Stimulated activated CD4-positive, alpha-beta T cell treated with anti-CD3 and anti-CD28 coated beads, Interleukin-1b, Interleukin-23, amount 100 ng/mL, for 4 hours (primary cell): ENCODE data around the gene OR4D11.
"Not testable (repeated sequence)": the region's sequence is repeated elsewhere in the genome, so short reads cannot be mapped to it uniquely, and the experiment has no call there.

Experiments
- DNase-seq, 2 donors: peaks; one replicate each; pipeline ENCODE4 v3.0.0-alpha.2; 2020; ENCODE audit warnings: low read depth in 2 of 2

Gene OR4D11

DNA sequence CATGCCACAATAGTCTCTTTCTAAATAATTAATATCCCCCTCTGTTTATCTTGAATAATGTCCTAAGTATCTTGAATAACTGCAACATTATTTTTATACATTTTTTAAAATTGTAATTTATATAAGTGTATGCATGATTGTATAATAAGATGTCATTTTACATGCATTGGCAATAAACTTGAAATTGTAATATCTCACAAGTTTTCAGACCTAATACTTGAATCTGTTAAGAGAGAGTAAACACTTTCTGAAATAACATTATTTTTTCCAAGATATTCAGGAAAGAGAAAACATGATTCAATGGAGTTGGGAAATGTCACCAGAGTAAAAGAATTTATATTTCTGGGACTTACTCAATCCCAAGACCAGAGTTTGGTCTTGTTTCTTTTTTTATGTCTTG, at the start of gene OR4D11:
TSS of gene OR4D11 (plus strand) at position 301 of the 400 bp plus-strand sequence. CDS start at position 301, 0 bp downstream.
- DNase-seq, result no peak

DNA sequence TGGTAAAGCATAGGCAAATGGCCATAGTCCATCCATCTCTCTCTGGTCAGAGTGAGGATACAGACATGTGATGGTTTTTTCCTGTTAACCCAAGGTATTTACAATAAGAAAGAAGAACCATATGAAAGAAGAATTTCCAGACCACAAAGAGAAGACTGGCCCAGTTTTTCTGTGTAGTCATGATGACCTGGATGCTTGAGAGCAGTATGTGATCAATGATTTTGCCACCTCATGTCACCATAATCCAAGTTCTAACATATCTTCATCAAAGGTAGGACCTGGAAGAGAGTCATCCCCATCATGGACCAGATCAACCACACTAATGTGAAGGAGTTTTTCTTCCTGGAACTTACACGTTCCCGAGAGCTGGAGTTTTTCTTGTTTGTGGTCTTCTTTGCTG, 46.7 kb upstream of the OR4D11 start, which contains the start of gene OR4D6:
TSS of gene OR4D6 (plus strand) at position 301 of the 400 bp plus-strand sequence. CDS start at position 301, 0 bp downstream.
- no peak for DNase-seq

DNA sequence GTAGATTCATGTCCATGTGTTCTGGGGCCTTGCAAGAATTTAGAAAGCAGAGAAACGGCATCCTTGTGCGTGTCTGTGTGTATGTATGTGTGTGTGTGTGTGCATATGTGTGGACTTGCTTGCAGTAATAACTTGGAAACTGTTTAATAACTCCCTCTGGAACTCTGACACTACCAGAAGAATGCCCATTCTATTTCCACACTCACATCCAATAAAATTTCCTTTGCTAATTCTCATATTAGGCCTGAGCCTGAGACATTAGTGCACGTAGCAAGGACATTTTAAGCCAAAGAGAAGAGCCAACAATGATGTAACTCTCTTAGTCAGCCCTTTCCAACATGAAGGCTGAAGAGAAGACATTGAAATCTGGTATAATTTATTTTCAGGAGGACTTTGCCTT, 43.5 kb upstream of the OR4D11 start:
- no peak for DNase-seq

DNA sequence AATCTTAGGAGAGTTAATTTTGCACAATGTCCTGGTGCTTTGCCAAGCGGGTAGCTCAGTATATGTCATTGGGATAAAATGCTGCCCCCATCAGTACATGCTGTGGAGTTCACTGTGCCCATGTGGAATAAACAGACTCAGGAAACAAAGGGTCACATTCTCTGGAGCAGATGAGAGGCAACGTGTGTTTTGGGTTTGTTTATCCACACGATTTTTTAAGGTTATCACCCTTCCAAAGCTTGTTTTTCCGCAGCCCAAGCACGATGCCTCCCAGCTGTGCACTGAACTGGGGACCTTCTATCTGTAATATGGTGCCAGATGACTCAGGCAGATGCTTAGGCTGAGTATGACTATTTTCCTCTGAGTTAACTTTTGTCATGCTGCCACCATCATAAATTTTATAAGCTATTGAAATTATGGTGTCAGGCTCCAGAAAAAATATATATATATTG, 40.2 kb upstream of the OR4D11 start:
- DNase-seq, result no peak

DNA sequence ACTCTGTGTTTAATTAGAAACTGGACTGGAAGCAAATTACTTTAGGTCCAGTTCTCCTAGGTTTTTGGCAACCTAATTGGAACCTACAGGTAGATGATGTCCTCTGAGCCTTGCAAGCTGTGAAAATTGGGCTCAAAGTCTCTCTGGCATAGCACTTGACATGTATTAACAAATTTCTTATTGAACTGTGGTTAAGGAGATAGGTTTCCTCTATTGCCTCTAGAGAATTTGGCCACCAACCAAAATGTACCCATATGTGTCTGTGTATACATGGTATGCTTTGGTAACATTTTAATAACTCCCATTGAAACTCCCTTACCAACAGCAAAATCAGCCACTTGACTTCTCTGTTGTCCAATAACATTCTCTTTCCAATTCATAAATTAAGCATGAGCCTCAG, 30.4 kb upstream of the OR4D11 start, which contains the start of gene OR4D10:
TSS of gene OR4D10 (plus strand) at position 301 of the 400 bp plus-strand sequence. CDS start 4,115 bp downstream, outside the sequence.
- no peak for DNase-seq

DNA sequence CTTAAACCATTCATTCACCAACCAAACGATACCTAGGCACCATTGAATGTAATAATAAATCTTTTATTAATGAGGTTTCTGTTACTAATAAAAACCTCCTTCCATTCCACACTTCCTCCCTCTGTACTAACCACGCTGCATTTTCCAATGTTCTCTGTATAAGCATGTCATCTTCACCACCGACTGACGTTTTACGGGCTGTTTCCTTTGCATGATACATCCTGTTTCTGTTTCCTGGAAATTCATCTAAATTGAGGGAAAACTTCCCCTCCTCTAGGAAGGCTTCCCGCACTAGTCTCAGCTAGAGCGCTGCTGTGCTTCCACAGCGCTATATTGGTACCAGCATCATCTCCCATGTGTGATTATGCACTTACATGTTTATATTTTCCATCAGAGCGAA, 28.2 kb upstream of the OR4D11 start:
- no peak for DNase-seq

DNA sequence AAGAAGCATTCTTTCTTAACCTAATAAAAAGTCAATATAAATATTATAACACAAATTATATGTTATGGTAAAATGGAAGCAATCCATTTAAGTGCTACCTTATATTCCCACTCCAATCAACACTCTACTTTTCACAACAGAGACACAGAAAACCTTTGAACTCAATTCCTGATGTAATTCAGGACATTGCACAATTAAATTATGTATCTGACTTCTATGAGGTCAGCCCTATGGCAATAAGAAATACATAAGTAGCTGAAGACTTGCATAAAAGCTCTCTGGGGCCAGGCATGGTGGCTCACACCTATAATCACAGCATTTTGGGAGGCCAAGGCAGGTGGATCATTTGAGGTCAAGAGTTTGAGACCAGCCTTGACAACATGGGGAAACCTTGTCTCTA, 23.5 kb upstream of the OR4D11 start:
- DNase-seq, result no peak

DNA sequence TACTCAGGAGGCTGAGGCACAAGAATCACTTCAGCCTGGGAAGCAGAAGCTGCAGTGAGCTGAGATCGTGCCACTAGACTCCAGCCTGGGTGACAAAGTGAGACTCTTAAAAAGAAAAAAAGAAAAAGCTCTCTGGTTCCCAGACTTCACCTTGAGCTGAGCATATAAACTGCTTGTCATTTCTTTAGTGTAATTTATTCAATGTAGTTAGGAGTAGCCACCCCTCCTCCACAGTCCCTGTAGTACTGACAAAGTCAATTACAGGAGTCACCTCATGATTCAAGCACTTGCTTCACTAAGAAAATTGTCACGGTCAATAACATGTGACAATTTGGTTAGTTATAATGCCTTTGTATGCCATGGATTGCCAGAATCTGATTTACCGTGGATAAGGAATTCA, 23.0 kb upstream of the OR4D11 start:
- no peak for DNase-seq

DNA sequence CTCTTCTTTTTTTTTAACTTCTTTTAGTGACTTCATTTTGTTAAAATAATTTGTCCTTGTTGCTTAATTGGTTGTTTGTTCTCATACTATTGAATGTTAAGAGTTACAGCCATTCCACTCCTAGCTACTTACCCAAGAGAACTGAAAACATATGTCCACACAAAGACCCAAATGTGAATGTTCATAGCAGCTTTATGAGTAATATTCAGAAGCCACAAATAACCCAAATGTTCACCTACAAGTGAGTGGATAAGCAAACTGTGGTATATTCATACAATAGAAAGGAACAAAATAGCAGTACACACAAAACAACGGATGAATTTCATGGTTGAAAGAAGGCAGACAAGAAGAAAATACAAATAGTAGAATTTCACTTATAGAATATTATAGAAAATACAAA, 1.4 kb upstream of the OR4D11 start:
- no peak for DNase-seq

DNA sequence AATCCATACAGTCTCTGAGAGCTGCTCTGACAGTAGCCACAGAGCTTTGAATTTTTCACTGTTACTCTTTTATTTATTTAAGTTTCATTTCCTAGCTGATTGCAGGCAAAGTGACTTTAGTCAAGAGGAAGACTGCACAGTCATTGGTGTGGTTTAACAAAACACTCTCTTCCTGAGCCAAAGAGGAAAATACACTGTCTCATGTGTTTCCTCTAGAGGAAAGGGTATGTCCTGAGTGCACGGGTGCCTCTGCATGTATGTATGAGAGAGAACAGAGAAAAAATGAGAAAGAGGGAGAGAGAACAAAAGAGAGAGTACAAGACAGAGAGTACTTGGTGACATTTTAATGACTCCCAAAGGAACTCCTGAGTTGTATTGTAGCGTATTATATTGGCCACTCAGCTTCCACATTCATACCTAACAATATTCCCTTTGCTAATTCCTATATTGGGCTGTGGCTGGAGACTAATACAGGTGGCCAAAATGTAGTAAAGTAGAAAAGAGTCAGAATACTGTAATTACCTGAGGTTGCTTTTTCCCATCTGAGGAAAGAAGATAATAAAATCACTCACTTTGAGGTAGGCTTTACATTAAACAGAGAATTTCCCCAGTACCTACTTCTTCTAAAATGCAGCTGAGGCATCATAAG, 7.7 kb downstream of the OR4D11 start, which contains the start of gene OR4D9:
TSS of gene OR4D9 (plus strand) at position 599 of the 649 bp plus-strand sequence. CDS start 3,374 bp downstream, outside the sequence.
- no peak for DNase-seq

DNA sequence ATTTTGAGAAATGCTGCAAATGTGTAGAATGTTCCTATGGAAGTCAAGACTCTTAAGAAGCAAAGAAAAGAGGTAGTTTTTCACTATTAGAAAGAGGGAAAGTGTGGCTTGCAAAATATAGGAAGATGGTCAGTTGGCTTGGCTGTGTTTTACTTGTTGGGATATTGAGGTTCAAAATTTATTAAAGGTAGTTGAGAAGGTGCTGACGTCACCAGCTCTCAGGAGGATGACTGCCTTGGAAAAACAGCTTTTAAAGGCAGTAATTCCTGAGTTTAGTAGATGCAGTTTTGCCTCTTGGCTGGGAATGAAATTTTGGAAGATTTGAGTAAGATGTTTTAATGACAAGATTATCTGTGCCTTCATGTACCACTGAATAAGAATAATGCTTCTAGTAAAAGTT, 8.3 kb downstream of the OR4D11 start:
- DNase-seq, result no peak

DNA sequence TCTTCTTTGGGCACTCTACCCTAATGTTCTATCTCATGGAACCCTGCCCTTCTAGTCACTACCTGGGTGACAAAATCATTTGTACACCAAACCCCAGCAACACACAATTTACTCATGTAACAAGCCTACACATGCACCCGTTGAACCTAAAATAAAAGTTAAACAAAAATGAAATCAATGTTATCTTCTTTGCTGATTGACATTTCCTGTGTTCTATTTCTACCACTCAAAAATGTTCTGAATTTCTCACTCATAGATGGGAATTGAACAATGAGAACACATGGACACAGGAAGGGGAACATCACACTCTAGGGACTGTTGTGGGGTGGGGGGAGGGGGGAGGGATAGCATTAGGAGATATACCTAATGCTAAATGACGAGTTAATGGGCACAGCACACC, 16.8 kb downstream of the OR4D11 start:
- not testable (repeated sequence) for DNase-seq

DNA sequence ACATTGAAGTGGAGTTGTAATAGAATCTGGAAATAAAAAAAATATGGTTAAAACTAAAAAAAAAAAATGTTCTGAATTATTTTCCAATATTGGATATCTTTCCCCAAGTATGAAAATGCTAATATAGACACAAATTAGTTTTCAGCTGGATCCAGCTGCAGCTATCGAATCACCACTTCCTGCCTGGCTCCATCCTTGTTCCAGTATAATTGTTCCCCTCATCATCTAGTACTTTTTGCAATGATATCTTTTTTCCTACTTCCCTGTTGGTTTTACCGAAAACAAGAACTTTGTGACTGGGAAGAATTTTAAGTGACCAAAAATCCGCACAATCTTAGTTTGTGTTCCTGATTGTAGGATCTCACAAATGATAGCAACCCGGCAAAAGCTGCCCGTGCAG, 17.4 kb downstream of the OR4D11 start:
- no peak for DNase-seq

DNA sequence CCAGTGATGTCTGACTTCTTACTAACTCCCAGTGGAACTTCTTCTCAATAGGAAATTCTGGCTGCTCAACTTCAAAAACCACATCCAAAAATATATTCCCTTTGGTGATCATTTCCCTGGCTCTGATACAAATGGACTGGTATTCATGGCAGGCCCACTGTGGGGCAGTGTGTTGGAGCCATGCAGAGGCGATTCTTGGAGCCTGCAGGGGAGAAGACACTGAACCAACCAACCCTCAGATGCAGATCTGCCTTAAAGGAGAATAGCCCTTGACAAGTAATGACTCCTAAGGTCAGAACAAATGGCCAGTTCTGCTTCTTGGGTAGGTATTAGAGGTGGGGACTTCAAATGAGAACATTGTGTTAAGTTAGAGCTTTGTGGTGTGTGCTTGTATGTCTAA, 20.2 kb downstream of the OR4D11 start:
- no peak for DNase-seq

DNA sequence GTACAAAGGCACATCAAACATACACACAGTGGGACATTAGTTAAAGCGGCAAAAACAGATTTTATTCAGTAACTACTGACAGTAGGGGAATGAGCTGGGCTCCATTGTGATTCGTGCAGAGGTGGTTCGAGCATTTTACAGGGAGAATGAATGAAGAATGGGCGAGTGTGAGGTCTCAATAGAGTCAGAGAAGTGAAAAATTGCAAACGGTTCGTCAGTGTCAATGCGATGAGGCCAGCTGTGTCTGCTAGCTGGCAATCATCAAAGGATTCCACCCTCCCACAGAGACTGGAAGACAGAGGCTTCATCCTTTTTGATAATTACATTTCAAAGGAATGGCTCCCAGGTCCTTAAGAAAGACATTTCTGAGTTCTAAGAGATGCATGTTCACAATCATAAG, 25.3 kb downstream of the OR4D11 start:
- DNase-seq, result no peak

DNA sequence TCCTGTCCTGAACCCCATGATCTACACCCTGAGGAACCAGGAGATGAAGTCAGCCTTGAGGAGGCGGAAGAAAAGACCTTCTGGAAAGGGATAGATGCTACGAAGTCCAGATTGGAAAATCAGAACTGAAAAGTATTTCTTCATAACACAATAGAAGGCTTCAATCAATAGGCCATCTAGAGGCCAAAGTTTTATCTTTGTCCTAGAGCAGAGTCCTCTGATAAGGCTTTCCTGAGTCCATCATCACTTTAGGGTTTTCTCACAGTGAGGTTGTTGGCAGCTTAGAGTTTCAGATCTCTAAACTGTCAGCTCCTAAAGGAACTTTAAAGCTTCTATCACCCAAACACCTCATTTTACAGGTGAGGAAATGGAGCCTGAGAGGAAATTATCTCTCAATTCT, 29.2 kb downstream of the OR4D11 start:
- DNase-seq, result no peak

DNA sequence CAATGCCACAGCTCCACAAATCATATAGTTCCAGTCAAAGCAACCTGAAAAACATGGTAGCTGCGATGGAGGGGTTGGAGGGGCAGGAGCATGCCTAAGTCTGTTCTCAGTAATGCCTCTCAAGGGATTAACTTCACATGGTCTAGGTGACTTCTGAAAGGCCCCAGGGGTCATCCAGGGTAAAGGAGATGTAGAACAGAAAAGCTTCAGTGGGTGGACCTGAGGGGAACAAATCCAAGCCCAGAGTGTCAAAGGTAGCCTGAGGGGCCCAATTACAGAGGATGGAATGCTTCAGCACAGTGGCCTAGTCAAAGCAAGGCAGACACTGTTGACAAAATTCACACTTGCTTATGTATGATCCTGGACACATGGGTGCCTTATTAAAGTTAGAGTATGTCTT, 31.3 kb downstream of the OR4D11 start:
- DNase-seq, result no peak

DNA sequence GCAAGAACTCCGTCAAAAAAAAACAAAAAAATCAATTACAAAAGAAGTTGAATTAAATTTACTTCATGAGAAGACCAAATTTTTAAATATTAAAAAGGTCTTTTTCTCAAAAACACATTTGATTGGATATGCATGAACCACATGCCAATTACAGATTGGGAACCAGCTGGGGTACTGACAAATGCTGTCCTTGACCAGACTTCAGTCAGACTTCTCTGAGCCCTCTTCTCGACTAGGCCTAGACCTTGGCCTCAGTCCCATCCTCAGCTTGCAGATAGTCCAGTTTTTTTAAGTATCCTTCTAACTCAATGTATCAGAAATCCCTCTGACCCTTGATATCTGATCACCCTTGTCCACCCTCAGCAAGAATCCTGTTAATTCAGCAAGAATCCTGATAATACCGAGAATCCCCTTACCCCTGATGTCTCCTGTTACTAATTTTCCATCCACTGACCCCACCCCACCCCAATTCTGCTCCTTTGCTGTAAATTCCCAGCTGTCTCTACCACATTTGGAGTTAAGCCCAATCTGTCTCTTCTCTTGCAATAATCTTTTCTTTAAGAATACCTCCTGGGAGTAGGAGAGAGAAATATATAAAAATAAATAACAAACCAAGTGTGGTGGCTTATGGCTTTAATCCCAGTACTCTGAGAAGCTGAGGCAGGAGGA, 38.9 kb downstream of the OR4D11 start:
- no peak for DNase-seq

DNA sequence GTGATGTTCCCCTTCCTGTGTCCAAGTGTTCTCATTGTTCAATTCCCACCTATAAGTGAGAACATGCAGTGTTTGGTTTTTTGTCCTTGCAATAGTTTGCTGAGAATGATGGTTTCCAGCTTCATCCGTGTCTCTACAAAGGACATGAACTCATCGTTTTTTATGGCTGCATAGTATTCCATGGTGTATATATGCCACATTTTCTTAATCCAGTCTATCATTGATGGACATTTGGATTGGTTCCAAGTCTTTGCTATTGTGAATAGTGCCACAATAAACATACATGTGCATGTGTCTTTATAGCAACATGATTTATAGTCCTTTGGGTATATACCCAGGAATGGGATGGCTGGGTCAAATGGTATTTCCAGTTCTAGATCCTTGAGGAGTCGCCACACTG, 40.3 kb downstream of the OR4D11 start:
- not testable (repeated sequence) for DNase-seq

DNA sequence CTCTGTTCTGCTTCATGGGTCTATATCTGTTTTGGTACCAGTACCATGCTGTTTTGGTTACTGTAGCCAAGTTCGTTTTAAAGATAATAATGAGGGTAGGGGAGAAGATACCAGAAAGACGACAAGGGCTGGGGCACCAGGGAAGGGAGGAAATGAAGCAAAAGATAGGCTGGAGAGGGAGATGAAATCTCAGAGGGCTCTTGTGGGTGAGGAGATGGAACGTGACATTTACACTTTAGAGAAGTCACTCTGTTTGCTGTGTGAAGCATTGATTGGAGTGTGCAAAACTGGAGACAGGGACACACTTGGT, 41.4 kb downstream of the OR4D11 start:
- DNase-seq, result no peak

DNA sequence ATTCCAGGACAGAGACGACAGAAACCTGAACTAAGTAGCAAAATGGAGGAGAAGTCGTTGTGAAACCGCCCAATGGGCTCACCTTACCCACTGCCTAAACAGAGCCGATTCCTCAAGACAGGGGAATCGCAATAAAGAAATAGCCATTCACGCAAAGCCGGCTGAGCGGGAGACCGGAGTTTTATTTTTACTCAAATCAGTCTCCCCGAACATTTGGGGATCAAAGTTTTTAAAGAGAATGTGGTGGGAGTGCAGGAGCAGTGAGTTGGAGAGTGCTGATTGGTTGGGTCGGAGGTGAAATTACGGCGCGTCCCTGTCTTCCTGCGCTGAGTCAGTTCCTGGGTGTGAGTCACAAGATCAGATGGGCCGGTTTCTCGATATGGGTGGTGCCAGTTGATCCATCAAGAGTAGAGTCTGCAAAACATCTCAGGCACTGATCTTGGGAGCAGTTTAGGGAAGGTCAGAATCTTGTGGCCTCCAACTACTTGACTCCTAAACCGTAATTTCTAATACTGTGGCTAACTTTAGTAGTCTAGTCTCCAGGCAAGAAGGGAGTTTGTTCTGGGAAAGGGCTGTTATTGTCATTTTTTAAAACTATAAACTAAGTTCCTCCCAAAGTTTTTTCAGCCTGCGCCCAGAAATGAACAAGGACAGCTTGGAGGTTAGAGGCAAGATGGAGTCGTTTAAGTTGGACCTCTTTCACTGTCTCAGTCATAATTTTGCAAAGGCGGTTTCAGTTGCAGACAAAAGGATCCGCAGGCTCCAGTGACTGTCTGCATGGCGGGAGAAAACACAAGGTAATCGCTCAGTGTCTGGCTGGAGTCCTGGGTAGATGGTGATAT, 42.0 kb downstream of the OR4D11 start:
- DNase-seq, result no peak

DNA sequence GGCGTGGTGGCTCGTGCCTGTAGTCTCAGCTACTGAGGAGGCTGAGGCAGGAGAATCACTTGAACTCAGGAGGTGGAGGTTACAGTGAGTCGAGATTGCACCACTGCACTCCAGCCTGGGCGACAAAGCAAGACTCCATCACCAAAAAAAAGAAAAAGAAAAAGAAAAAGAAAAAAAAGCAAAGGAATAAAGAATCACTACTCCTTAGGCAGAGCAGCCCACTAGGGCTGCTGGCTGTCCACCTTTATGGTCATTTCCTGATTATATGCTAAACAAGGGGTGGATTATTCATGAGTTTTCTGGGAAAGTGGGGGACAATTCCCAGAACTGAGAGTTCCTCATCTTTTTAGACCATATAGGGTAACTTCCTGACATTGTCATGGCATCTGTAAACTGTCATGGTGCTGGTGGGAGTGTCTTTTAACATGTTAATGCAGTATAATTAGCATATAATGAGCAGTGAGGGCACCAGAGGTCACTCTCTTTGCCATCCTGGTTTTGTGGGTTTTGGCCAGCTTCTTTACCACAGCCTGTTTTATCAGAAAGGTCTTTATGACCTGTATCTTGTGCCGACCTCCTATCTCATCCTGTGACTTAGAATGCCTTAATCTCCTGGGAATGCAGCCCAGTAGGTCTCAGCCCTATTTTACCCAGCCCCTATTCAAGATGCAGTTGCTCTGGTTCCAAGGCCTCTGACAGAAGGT, 44.4 kb downstream of the OR4D11 start:
- not testable (repeated sequence) for DNase-seq
